Measurements from ENCODE around the gene C6.

The C6 gene

GRCh38 chr5:41246376-41246775 is 33.0 kb upstream of the C6 start:
- H3K4me3 ChIP-seq (ENCODE audit: insufficient read depth, low read length, poor library complexity, severe bottlenecking): no peak overlapping the region
- H4K20me1 ChIP-seq (ENCODE audit: low read depth, low read length): no peaks in the 10 kb centered on the region
- no peaks in the 10 kb centered on the region for H3K9me2 ChIP-seq (replicated peaks; ENCODE audit: insufficient read depth, low read length)
- TF ChIP-seq EZH2phosphoT487 (conservative IDR thresholded peaks at IDR 0.05; ENCODE audit: low read length) (no peak), CTCF (IDR thresholded peaks at IDR 0.05; ENCODE audit: insufficient read depth, low read length, poor library complexity, severe bottlenecking) (no peak)
- H3K9ac ChIP-seq (ENCODE audit: low read length): no peak overlapping the region
- H3K27me3 ChIP-seq (ENCODE audit: low read length): no peaks in the 10 kb centered on the region
- H3K79me2 ChIP-seq (ENCODE audit: insufficient read depth, low read length): no peaks in the 10 kb centered on the region
- no peak overlapping the region for H3K4me2 ChIP-seq (ENCODE audit: low read depth, low read length, poor library complexity, severe bottlenecking)
- no peaks in the 10 kb centered on the region for H3K36me3 ChIP-seq (ENCODE audit: low read length)
- no peaks in the 10 kb centered on the region for H3K9me3 ChIP-seq (ENCODE audit: insufficient read depth, low read length)
- H2AFZ ChIP-seq (ENCODE audit: low read depth, low read length, severe bottlenecking): no peak overlapping the region
- H3F3A ChIP-seq (ENCODE audit: insufficient read depth): no peaks in the 10 kb centered on the region
- no peak overlapping the region for H3K27ac ChIP-seq (ENCODE audit: low read depth, low read length)

- Histone ChIP-seq H3K9me3 (ENCODE audit: insufficient read depth, low read length) (no peaks in the 10 kb centered on the region), H3K9ac (ENCODE audit: low read length) (no peak overlapping the region)
Measured at GRCh38 chr5:41243558-41243957, 30.2 kb upstream of the C6 start.

GRCh38 chr5:41240985-41241384 is 27.7 kb upstream of the C6 start:
- Histone ChIP-seq H4K20me1 (ENCODE audit: low read depth, low read length) (no peaks in the 10 kb centered on the region), H3K79me2 (ENCODE audit: insufficient read depth, low read length) (no peaks in the 10 kb centered on the region), H3K4me2 (ENCODE audit: low read depth, low read length, poor library complexity, severe bottlenecking) (no peak overlapping the region), H2AFZ (ENCODE audit: low read depth, low read length, severe bottlenecking) (no peak overlapping the region), H3K4me3 (ENCODE audit: insufficient read depth, low read length, poor library complexity, severe bottlenecking) (no peak overlapping the region), H3K27me3 (ENCODE audit: low read length) (no peaks in the 10 kb centered on the region), H3K27ac (ENCODE audit: low read depth, low read length) (no peak overlapping the region), H3K9me3 (ENCODE audit: insufficient read depth, low read length) (no peaks in the 10 kb centered on the region), H3F3A (ENCODE audit: insufficient read depth) (no peaks in the 10 kb centered on the region), H3K9me2 (replicated peaks; ENCODE audit: insufficient read depth, low read length) (no peaks in the 10 kb centered on the region), H3K36me3 (ENCODE audit: low read length) (no peaks in the 10 kb centered on the region), H3K9ac (ENCODE audit: low read length) (no peak overlapping the region)
- TF ChIP-seq CTCF (IDR thresholded peaks at IDR 0.05; ENCODE audit: insufficient read depth, low read length, poor library complexity, severe bottlenecking) (no peak), EZH2phosphoT487 (conservative IDR thresholded peaks at IDR 0.05; ENCODE audit: low read length) (no peak)

More at GRCh38 chr5:41243558-41243957, 30.2 kb upstream of the C6 start:
- no peak overlapping the region for H2AFZ ChIP-seq (ENCODE audit: low read depth, low read length, severe bottlenecking)
- no peaks in the 10 kb centered on the region for H3K79me2 ChIP-seq (ENCODE audit: insufficient read depth, low read length)
- no peaks in the 10 kb centered on the region for H3K36me3 ChIP-seq (ENCODE audit: low read length)
- no peak overlapping the region for H3K4me2 ChIP-seq (ENCODE audit: low read depth, low read length, poor library complexity, severe bottlenecking)
- no peaks in the 10 kb centered on the region for H4K20me1 ChIP-seq (ENCODE audit: low read depth, low read length)
- no peak overlapping the region for H3K4me3 ChIP-seq (ENCODE audit: insufficient read depth, low read length, poor library complexity, severe bottlenecking)
- no peaks in the 10 kb centered on the region for H3K27me3 ChIP-seq (ENCODE audit: low read length)
- no peaks in the 10 kb centered on the region for H3K9me2 ChIP-seq (replicated peaks; ENCODE audit: insufficient read depth, low read length)
- no peak overlapping the region for H3K27ac ChIP-seq (ENCODE audit: low read depth, low read length)
- TF ChIP-seq CTCF (IDR thresholded peaks at IDR 0.05; ENCODE audit: insufficient read depth, low read length, poor library complexity, severe bottlenecking) (no peak), EZH2phosphoT487 (conservative IDR thresholded peaks at IDR 0.05; ENCODE audit: low read length) (no peak)
- H3F3A ChIP-seq (ENCODE audit: insufficient read depth): no peaks in the 10 kb centered on the region
